Calu3 (cell line): Measurements from ENCODE around the gene SMTNL1. TPM values are rescaled to one million over a fixed set of nuclear protein-coding genes. Genes with fewer than 3 reads are reported as not detected.

Experiments
- BruUV-seq: library from RNA; stranded (reverse); fragments of 400-500 nt; replicated peaks from 2 replicates; lab custom pipeline; 2021; lab: Mats Ljungman, UMichigan
- CTCF ChIA-PET: fragments of 300-600 bp; sonication (Branson Sonifier 250); formaldehyde crosslinking; loops from one replicate; lab custom pipeline; 2022; ENCODE audit warnings: antibody characterized with exemption; lab: Charles Lee
- DNase-seq: peaks from one replicate; pipeline ENCODE4 v3.0.0; 2022
- H3K27ac Mint-ChIP-seq: one replicate; pipeline ENCODE4 v1.8.0; 2022; ENCODE audit warnings: mixed read lengths; ENCODE audit not compliant: unreplicated experiment
- H3K27me3 Mint-ChIP-seq: one replicate; pipeline ENCODE4 v1.8.0; 2022; ENCODE audit warnings: mixed read lengths; ENCODE audit not compliant: unreplicated experiment
- H3K36me3 Mint-ChIP-seq: one replicate; pipeline ENCODE4 v1.8.0; 2022; ENCODE audit warnings: mild to moderate bottlenecking, moderate library complexity, mixed read lengths; ENCODE audit not compliant: insufficient read depth, unreplicated experiment
- H3K4me1 Mint-ChIP-seq: one replicate; pipeline ENCODE4 v1.8.0; 2022; ENCODE audit warnings: mild to moderate bottlenecking, low read depth, mixed read lengths; ENCODE audit not compliant: unreplicated experiment
- H3K4me3 Mint-ChIP-seq: one replicate; pipeline ENCODE4 v1.8.0; 2022; ENCODE audit warnings: mild to moderate bottlenecking, low read depth, moderate library complexity, mixed read lengths; ENCODE audit not compliant: unreplicated experiment
- H3K9me3 Mint-ChIP-seq: one replicate; pipeline ENCODE4 v1.8.0; 2022; ENCODE audit warnings: low read depth, mixed read lengths; ENCODE audit not compliant: unreplicated experiment
- CTCF ChIP-seq: fragments of 200-600 bp; IDR thresholded peaks from one replicate; pipeline ENCODE4 v1.8.0; 2022; ENCODE audit warnings: antibody characterized with exemption; ENCODE audit not compliant: unreplicated experiment
- intact Hi-C: fragments of 100-400 bp; cut with micrococcal nuclease; formaldehyde crosslinking; loops from one replicate; pipeline ENCODE4 v1.10.0; 2022; ENCODE audit not compliant: unreplicated experiment
- total RNA-seq: library from RNA; stranded (reverse); gene quantifications from 2 replicates; pipeline ENCODE4 v1.2.3, GENCODE V29; 2022

The SMTNL1 gene
- total RNA-seq, 1 experiment from 2014 or later = not detected

GRCh38 chr11:57513452-57513795, 24.0 kb upstream of the SMTNL1 start:
- Mint-ChIP-seq H3K4me1 (peaks cover 8% of the 10 kb centered on the region), H3K27me3 (no peaks in the 10 kb centered on the region), H3K36me3 (peaks cover 24% of the 10 kb centered on the region), H3K27ac (no peak overlapping the region), H3K9me3 (no peaks in the 10 kb centered on the region), H3K4me3 (no peak overlapping the region)
- TF ChIP-seq CTCF = no peak
- CTCF ChIA-PET = interaction anchor here (0.8 to 2.7 kb wide), 2 partner anchors 20 to 131 kb away, joined by 4 to 16 read pairs; no protein-coding TSS in a partner anchor
- BruUV-seq = TSS peak; percentile 45
- intact Hi-C loops = no loop called here
- no peak for DNase-seq

GRCh38 chr11:57513911-57514537, 23.4 kb upstream of the SMTNL1 start:
- CTCF ChIA-PET = interaction anchor here (0.7 to 2.7 kb wide), 4 partner anchors 15 to 104 kb away, joined by 3 to 16 read pairs (median 4); no protein-coding TSS in a partner anchor
- Mint-ChIP-seq H3K27ac (no peak overlapping the region), H3K4me1 (peaks cover 8% of the 10 kb centered on the region), H3K9me3 (no peaks in the 10 kb centered on the region), H3K36me3 (peaks cover 23% of the 10 kb centered on the region), H3K27me3 (no peaks in the 10 kb centered on the region), H3K4me3 (peak overlapping the region; percentile 85)
- intact Hi-C loops = no loop called here
- DNase-seq = peak; percentile 43
- BruUV-seq = no TSS peak
- TF ChIP-seq CTCF = no peak

- Mint-ChIP-seq H3K9me3 (no peaks in the 10 kb centered on the region), H3K36me3 (peaks cover 23% of the 10 kb centered on the region), H3K27me3 (no peaks in the 10 kb centered on the region), H3K27ac (peak overlapping the region; percentile 42), H3K4me1 (peaks cover 8% of the 10 kb centered on the region), H3K4me3 (peak overlapping the region; percentile 85)
- CTCF ChIA-PET = interaction anchor here (0.5 to 2.7 kb wide), 7 partner anchors 11 to 193 kb away, joined by 3 to 16 read pairs (median 3); no protein-coding TSS in a partner anchor
- intact Hi-C loops = no loop called here
- TF ChIP-seq CTCF = no peak
- BruUV-seq = no TSS peak
- DNase-seq = peak; percentile 42
Measured at GRCh38 chr11:57514538-57515331, 22.7 kb upstream of the SMTNL1 start.

- no TSS peak for BruUV-seq
- Mint-ChIP-seq H3K36me3 (peaks cover 23% of the 10 kb centered on the region), H3K27me3 (no peaks in the 10 kb centered on the region), H3K4me3 (peak within 1 kb of the TSS; percentile 85), H3K9me3 (no peaks in the 10 kb centered on the region), H3K27ac (peak within 1 kb of the TSS; percentile 42), H3K4me1 (peaks cover 8% of the 10 kb centered on the region)
- intact Hi-C loops = no loop called here
- peak; percentile 49 for DNase-seq
- TF ChIP-seq CTCF = no peak
- CTCF ChIA-PET = interaction anchor here (0.5 to 2.7 kb wide), 6 partner anchors 14 to 193 kb away, joined by 3 to 16 read pairs (median 4); no protein-coding TSS in a partner anchor
Measured at GRCh38 chr11:57515332-57516060, 21.9 kb upstream of the SMTNL1 start, which contains the start of gene SLC43A1. SLC43A1 (minus strand) TSS chr11:57515702; CDS start chr11:57514111, 1,591 bp downstream.
